Fibroblast of villous mesenchyme (primary cell): ENCODE data around the gene LBHD2. TPM values are rescaled to one million over a fixed set of nuclear protein-coding genes. Genes with fewer than 3 reads are reported as not detected.

Experiments
- DNase-seq: peaks from one replicate; pipeline ENCODE4 v3.0.0-alpha.2; 2010; ENCODE audit warnings: low read depth
- H3K4me3 ChIP-seq: 2 replicates; pipeline ENCODE4 v1.5.1; 2011; ENCODE audit warnings: low read depth, mild to moderate bottlenecking, low read length
- CTCF ChIP-seq: IDR thresholded peaks from 2 replicates; pipeline ENCODE4 v1.5.1; 2012; ENCODE audit warnings: low read depth, mild to moderate bottlenecking, low read length; ENCODE audit not compliant: insufficient read depth
- total RNA-seq: library from RNA; depleted of rRNA; stranded (reverse); fragments of >200 nt; gene quantifications from 2 replicates; pipeline ENCODE4 v1.2.3, GENCODE V29; 2012

LBHD2 gene
- total RNA-seq, 1 donor = not detected

GRCh38 chr14:103130965-103131364, 47.0 kb downstream of the LBHD2 start:
- no peak overlapping the region for H3K4me3 ChIP-seq
- no peak for TF ChIP-seq CTCF
- peak; percentile 85 for DNase-seq

- DNase-seq = no peak
- no peak for TF ChIP-seq CTCF
- no peak overlapping the region for H3K4me3 ChIP-seq
Measured at GRCh38 chr14:103131580-103131979, 47.6 kb downstream of the LBHD2 start.

- no peak for DNase-seq
- no peak overlapping the region for H3K4me3 ChIP-seq
- no peak for TF ChIP-seq CTCF
Measured at GRCh38 chr14:103132381-103133209, 48.6 kb downstream of the LBHD2 start.

- no peak for DNase-seq
- no peak for TF ChIP-seq CTCF
- H3K4me3 ChIP-seq = no peak overlapping the region
Measured at GRCh38 chr14:103133210-103134140, 49.5 kb downstream of the LBHD2 start.

GRCh38 chr14:103134405-103134804, 50.4 kb downstream of the LBHD2 start:
- no peak for DNase-seq
- H3K4me3 ChIP-seq = no peak overlapping the region
- TF ChIP-seq CTCF = no peak

- no peak overlapping the region for H3K4me3 ChIP-seq
- TF ChIP-seq CTCF = no peak
- no peak for DNase-seq
Measured at GRCh38 chr14:103134919-103135318, 50.9 kb downstream of the LBHD2 start.
